ENCODE measurements around the gene PTCD3.

PTCD3 gene

DNA sequence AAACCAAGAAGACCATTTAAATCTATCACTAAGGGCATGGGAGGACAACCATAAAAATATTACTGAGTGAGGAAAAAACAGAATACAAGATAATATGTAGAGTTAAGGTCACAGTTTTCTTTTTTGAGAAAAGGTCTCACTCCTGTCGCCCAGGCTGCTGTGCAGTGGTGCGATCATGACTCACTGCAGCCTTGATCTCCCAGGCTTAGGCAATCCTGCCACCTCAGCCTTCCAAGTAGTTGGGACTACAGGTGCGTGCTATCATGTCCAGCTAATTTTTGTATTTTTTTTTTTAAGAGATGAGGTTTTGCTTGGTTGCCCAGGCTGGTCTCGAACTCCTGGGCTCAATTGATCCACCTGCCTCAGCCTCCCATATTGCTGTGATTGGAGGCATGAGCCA is 24.3 kb upstream of the PTCD3 start:
- Histone ChIP-seq H3K4me1 (ENCODE audit: control insufficient read depth, insufficient read depth, low read length) (no peaks in the 10 kb centered on the region), H3K27ac (ENCODE audit: extremely low read depth, low read depth, low read length) (no peak overlapping the region), H3K9me3 (ENCODE audit: control insufficient read depth, insufficient read depth, low read depth, low read length) (no peaks in the 10 kb centered on the region), H3K36me3 (ENCODE audit: control insufficient read depth in 2 of 2, insufficient read depth in 1 of 2, low read length in 2 of 2) (peaks cover 26 to 77% of the 10 kb centered on the region in 2 experiments), H3K4me3 (ENCODE audit: low read depth, low read length) (no peak overlapping the region)
- POLR2A ChIA-PET: interaction anchor here (0.7 kb wide), 1 partner anchor 255 kb away, joined by 5 read pairs; no protein-coding TSS in a partner anchor
- CTCF ChIA-PET: interaction anchor here (0.6 to 9.4 kb wide), 3 partner anchors 192 to 697 kb away, joined by 3 to 216 read pairs (median 5); no protein-coding TSS in a partner anchor
- TF ChIP-seq ZBTB17 (tag by site-specific recombination; IDR thresholded peaks at IDR 0.05) (no peak), ZNF362 (tag by site-specific recombination; IDR thresholded peaks at IDR 0.05) (no peak), ZNF514 (tag by site-specific recombination; IDR thresholded peaks at IDR 0.05) (no peak), ZNF157 (tag by site-specific recombination; IDR thresholded peaks at IDR 0.05) (no peak), REPIN1 (tag by site-specific recombination; IDR thresholded peaks at IDR 0.05; ENCODE audit: low read depth) (no peak), FEZF1 (tag by site-specific recombination; IDR thresholded peaks at IDR 0.05) (no peak), ZNF473 (tag by site-specific recombination; IDR thresholded peaks at IDR 0.05) (no peak), ZNF146 (tag by site-specific recombination; IDR thresholded peaks at IDR 0.05) (no peak), ZSCAN16 (tag by site-specific recombination; IDR thresholded peaks at IDR 0.05) (no peak), ZNF600 (tag by site-specific recombination; IDR thresholded peaks at IDR 0.05) (no peak), BCL11A (tag by site-specific recombination; IDR thresholded peaks at IDR 0.05; ENCODE audit: low read depth) (no peak), ZNF274 (IDR thresholded peaks at IDR 0.05; ENCODE audit: low read length) (no peak), ZNF274 (tag by site-specific recombination; IDR thresholded peaks at IDR 0.05; ENCODE audit: borderline replicate concordance) (no peak), ZSCAN23 (tag by site-specific recombination; IDR thresholded peaks at IDR 0.05) (no peak), ZNF521 (tag by site-specific recombination; IDR thresholded peaks at IDR 0.05) (no peak), ZBTB1 (tag by site-specific recombination; IDR thresholded peaks at IDR 0.05) (no peak)
- TF ChIP-seq, protein P1, sequence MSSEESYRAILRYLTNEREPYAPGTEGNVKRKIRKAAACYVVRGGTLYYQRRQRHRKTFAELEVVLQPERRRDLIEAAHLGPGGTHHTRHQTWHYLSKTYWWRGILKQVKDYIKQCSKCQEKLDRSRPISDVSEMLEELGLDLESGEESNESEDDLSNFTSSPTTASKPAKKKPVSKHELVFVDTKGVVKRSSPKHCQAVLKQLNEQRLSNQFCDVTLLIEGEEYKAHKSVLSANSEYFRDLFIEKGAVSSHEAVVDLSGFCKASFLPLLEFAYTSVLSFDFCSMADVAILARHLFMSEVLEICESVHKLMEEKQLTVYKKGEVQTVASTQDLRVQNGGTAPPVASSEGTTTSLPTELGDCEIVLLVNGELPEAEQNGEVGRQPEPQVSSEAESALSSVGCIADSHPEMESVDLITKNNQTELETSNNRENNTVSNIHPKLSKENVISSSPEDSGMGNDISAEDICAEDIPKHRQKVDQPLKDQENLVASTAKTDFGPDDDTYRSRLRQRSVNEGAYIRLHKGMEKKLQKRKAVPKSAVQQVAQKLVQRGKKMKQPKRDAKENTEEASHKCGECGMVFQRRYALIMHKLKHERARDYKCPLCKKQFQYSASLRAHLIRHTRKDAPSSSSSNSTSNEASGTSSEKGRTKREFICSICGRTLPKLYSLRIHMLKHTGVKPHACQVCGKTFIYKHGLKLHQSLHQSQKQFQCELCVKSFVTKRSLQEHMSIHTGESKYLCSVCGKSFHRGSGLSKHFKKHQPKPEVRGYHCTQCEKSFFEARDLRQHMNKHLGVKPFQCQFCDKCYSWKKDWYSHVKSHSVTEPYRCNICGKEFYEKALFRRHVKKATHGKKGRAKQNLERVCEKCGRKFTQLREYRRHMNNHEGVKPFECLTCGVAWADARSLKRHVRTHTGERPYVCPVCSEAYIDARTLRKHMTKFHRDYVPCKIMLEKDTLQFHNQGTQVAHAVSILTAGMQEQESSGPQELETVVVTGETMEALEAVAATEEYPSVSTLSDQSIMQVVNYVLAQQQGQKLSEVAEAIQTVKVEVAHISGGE (tag by site-specific recombination; conservative IDR thresholded peaks at IDR 0.05; ENCODE audit: low read depth): no peak

- CTCF ChIA-PET: interaction anchor here (9.4 kb wide), 1 partner anchor 256 kb away, joined by 216 read pairs; no protein-coding TSS in a partner anchor
- H3K4me1 ChIP-seq (ENCODE audit: control insufficient read depth, insufficient read depth, low read length): no peaks in the 10 kb centered on the region
- H3K9me3 ChIP-seq (ENCODE audit: control insufficient read depth, insufficient read depth, low read depth, low read length): no peaks in the 10 kb centered on the region
- H3K36me3 ChIP-seq (ENCODE audit: control insufficient read depth in 2 of 2, insufficient read depth in 1 of 2, low read length in 2 of 2): peaks cover 30 to 77% of the 10 kb centered on the region in 2 experiments
- POLR2A ChIA-PET: no interaction called here
- TF ChIP-seq ZNF645 (tag by site-specific recombination; IDR thresholded peaks at IDR 0.05) (no peak), ZIC2 (tag by site-specific recombination; IDR thresholded peaks at IDR 0.05) (no peak), CTCF (tag by site-specific recombination; IDR thresholded peaks at IDR 0.05) (no peak), ZNF521 (tag by site-specific recombination; IDR thresholded peaks at IDR 0.05) (no peak), ZNF677 (tag by site-specific recombination; IDR thresholded peaks at IDR 0.05) (no peak), FEZF1 (tag by site-specific recombination; IDR thresholded peaks at IDR 0.05) (no peak), GLIS1 (tag by site-specific recombination; IDR thresholded peaks at IDR 0.05) (no peak)
- TF ChIP-seq, protein P2, sequence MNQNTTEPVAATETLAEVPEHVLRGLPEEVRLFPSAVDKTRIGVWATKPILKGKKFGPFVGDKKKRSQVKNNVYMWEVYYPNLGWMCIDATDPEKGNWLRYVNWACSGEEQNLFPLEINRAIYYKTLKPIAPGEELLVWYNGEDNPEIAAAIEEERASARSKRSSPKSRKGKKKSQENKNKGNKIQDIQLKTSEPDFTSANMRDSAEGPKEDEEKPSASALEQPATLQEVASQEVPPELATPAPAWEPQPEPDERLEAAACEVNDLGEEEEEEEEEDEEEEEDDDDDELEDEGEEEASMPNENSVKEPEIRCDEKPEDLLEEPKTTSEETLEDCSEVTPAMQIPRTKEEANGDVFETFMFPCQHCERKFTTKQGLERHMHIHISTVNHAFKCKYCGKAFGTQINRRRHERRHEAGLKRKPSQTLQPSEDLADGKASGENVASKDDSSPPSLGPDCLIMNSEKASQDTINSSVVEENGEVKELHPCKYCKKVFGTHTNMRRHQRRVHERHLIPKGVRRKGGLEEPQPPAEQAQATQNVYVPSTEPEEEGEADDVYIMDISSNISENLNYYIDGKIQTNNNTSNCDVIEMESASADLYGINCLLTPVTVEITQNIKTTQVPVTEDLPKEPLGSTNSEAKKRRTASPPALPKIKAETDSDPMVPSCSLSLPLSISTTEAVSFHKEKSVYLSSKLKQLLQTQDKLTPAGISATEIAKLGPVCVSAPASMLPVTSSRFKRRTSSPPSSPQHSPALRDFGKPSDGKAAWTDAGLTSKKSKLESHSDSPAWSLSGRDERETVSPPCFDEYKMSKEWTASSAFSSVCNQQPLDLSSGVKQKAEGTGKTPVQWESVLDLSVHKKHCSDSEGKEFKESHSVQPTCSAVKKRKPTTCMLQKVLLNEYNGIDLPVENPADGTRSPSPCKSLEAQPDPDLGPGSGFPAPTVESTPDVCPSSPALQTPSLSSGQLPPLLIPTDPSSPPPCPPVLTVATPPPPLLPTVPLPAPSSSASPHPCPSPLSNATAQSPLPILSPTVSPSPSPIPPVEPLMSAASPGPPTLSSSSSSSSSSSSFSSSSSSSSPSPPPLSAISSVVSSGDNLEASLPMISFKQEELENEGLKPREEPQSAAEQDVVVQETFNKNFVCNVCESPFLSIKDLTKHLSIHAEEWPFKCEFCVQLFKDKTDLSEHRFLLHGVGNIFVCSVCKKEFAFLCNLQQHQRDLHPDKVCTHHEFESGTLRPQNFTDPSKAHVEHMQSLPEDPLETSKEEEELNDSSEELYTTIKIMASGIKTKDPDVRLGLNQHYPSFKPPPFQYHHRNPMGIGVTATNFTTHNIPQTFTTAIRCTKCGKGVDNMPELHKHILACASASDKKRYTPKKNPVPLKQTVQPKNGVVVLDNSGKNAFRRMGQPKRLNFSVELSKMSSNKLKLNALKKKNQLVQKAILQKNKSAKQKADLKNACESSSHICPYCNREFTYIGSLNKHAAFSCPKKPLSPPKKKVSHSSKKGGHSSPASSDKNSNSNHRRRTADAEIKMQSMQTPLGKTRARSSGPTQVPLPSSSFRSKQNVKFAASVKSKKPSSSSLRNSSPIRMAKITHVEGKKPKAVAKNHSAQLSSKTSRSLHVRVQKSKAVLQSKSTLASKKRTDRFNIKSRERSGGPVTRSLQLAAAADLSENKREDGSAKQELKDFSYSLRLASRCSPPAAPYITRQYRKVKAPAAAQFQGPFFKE (tag by site-specific recombination; IDR thresholded peaks at IDR 0.05; ENCODE audit: borderline replicate concordance): no peak
- H3K27ac ChIP-seq (ENCODE audit: extremely low read depth, low read depth, low read length): no peak overlapping the region
- H3K4me3 ChIP-seq (ENCODE audit: low read depth, low read length): no peak overlapping the region
Observed at GRCh38 chr2:86082756-86083155, 23.3 kb upstream of the PTCD3 start.

Measured in HEK293 (cell line).